ENCODE data around the gene PCF11. TPM values are rescaled to one million over a fixed set of nuclear protein-coding genes. Genes with fewer than 3 reads are reported as not detected.
"Not testable (repeated sequence)": the region's sequence is repeated elsewhere in the genome, so short reads cannot be mapped to it uniquely, and the experiment has no call there.

The PCF11 gene
- total RNA-seq, 1 experiment from 2014 or later: 41.9 TPM

GRCh38 chr11:83205608-83206185, 48.8 kb downstream of the PCF11 start:
- H3K36me3 ChIP-seq (ENCODE audit: control insufficient read depth in 1 of 2, insufficient read depth in 2 of 2, low read length in 2 of 2): no peaks in the 10 kb centered on the region
- H3K9ac ChIP-seq (ENCODE audit: low read length): no peak overlapping the region
- H3K4me1 ChIP-seq (ENCODE audit: control insufficient read depth in 1 of 2, insufficient read depth in 2 of 2, low read length in 2 of 2): no peaks in the 10 kb centered on the region
- intact Hi-C loops (cut with micrococcal nuclease): no loop called here
- POLR2A ChIA-PET: no interaction called here
- RAD21 ChIA-PET (ENCODE audit: low non-redundant PET in 1 of 2, low total read pairs in 2 of 2, uncharacterized antibody in 2 of 2, unreplicated experiment in 2 of 2): no interaction called here
- no TSS peak for BruUV-seq (replicated peaks)
- H3K27me3 ChIP-seq (ENCODE audit: insufficient read depth, low read length): no peaks in the 10 kb centered on the region
- no peak overlapping the region for H3K4me2 ChIP-seq (ENCODE audit: low read length)
- H3K79me2 ChIP-seq (ENCODE audit: insufficient read depth, low read length): no peaks in the 10 kb centered on the region
- no peaks in the 10 kb centered on the region for H3K9me3 ChIP-seq (ENCODE audit: control insufficient read depth in 1 of 2, insufficient read depth in 1 of 2, low read depth in 1 of 2, low read length in 2 of 2)
- no peak overlapping the region for H3K27ac ChIP-seq (ENCODE audit: low read depth, low read length)
- no peak for TF ChIP-seq RAD21 (IDR thresholded peaks at IDR 0.05; ENCODE audit: low read depth)
- DNase-seq (ENCODE audit: low read depth, low spot score) (no peak), ATAC-seq (no peak)
- H4K20me1 ChIP-seq (ENCODE audit: insufficient read depth): no peaks in the 10 kb centered on the region
- no peaks in the 10 kb centered on the region for H3K9me2 ChIP-seq (ENCODE audit: insufficient read depth)
- no peak overlapping the region for H3K4me3 ChIP-seq (replicated peaks in 1 of 2; ENCODE audit: low read depth in 1 of 2, low read length in 2 of 2)
- CTCF ChIA-PET: no interaction called here
- H2AFZ ChIP-seq (ENCODE audit: low read depth, low read length, poor library complexity, severe bottlenecking): no peak overlapping the region

GRCh38 chr11:83206221-83206620, 49.3 kb downstream of the PCF11 start:
- Histone ChIP-seq H4K20me1 (ENCODE audit: insufficient read depth) (no peaks in the 10 kb centered on the region), H3K9ac (ENCODE audit: low read length) (no peak overlapping the region), H3K27me3 (ENCODE audit: insufficient read depth, low read length) (no peaks in the 10 kb centered on the region), H3K4me3 (replicated peaks in 1 of 2; ENCODE audit: low read depth in 1 of 2, low read length in 2 of 2) (no peak overlapping the region), H3K9me2 (ENCODE audit: insufficient read depth) (no peaks in the 10 kb centered on the region), H3K79me2 (ENCODE audit: insufficient read depth, low read length) (no peaks in the 10 kb centered on the region), H3K9me3 (ENCODE audit: control insufficient read depth in 1 of 2, insufficient read depth in 1 of 2, low read depth in 1 of 2, low read length in 2 of 2) (no peaks in the 10 kb centered on the region), H2AFZ (ENCODE audit: low read depth, low read length, poor library complexity, severe bottlenecking) (no peak overlapping the region), H3K36me3 (ENCODE audit: control insufficient read depth in 1 of 2, insufficient read depth in 2 of 2, low read length in 2 of 2) (no peaks in the 10 kb centered on the region), H3K27ac (ENCODE audit: low read depth, low read length) (no peak overlapping the region), H3K4me1 (ENCODE audit: control insufficient read depth in 1 of 2, insufficient read depth in 2 of 2, low read length in 2 of 2) (no peaks in the 10 kb centered on the region), H3K4me2 (ENCODE audit: low read length) (no peak overlapping the region)
- ATAC-seq (no peak), DNase-seq (ENCODE audit: low read depth, low spot score) (no peak)
- ChIA-PET CTCF (no interaction called here), RAD21 (ENCODE audit: low non-redundant PET in 1 of 2, low total read pairs in 2 of 2, uncharacterized antibody in 2 of 2, unreplicated experiment in 2 of 2) (no interaction called here), POLR2A (no interaction called here)
- TF ChIP-seq JUND (IDR thresholded peaks at IDR 0.05): no peak
- TF ChIP-seq ZNF274 (IDR thresholded peaks at IDR 0.05; ENCODE audit: low read depth, low read length): no peak
- no peak for TF ChIP-seq ZBTB33 (IDR thresholded peaks at IDR 0.05; ENCODE audit: extremely low read depth, insufficient replicate concordance, low read length)
- no peak for TF ChIP-seq ELF1 (IDR thresholded peaks at IDR 0.05; ENCODE audit: borderline replicate concordance, low read depth)
- no peak for TF ChIP-seq EGR1 (IDR thresholded peaks at IDR 0.05; ENCODE audit: low read depth)
- TF ChIP-seq SRF (IDR thresholded peaks at IDR 0.05; ENCODE audit: low read depth): no peak
- TF ChIP-seq CTCF (IDR thresholded peaks at IDR 0.05 in 2 of 3, conservative IDR thresholded peaks at IDR 0.05 in 1 of 3; ENCODE audit: borderline replicate concordance in 1 of 3, insufficient read depth in 1 of 3, low read depth in 2 of 3, low read length in 2 of 3): no peak
- TF ChIP-seq CEBPB (IDR thresholded peaks at IDR 0.05; ENCODE audit: low read depth): no peak
- intact Hi-C loops (cut with micrococcal nuclease): no loop called here
- BruUV-seq (replicated peaks): no TSS peak

GRCh38 chr11:83206771-83207382, 49.9 kb downstream of the PCF11 start:
- DNase-seq (ENCODE audit: low read depth, low spot score); POLR2A ChIA-PET; H3K4me1 ChIP-seq (ENCODE audit: control insufficient read depth in 1 of 2, insufficient read depth in 2 of 2, low read length in 2 of 2); H4K20me1 ChIP-seq (ENCODE audit: insufficient read depth); H3K9ac ChIP-seq (ENCODE audit: low read length); H3K9me3 ChIP-seq (ENCODE audit: control insufficient read depth in 1 of 2, insufficient read depth in 1 of 2, low read depth in 1 of 2, low read length in 2 of 2); intact Hi-C loops (cut with micrococcal nuclease); H3K27ac ChIP-seq (ENCODE audit: low read depth, low read length); H3K79me2 ChIP-seq (ENCODE audit: insufficient read depth, low read length); BruUV-seq (replicated peaks); H3K27me3 ChIP-seq (ENCODE audit: insufficient read depth, low read length); H3K4me3 ChIP-seq (replicated peaks in 1 of 2; ENCODE audit: low read depth in 1 of 2, low read length in 2 of 2); H3K36me3 ChIP-seq (ENCODE audit: control insufficient read depth in 1 of 2, insufficient read depth in 2 of 2, low read length in 2 of 2); H3K9me2 ChIP-seq (ENCODE audit: insufficient read depth); RAD21 ChIA-PET (ENCODE audit: low non-redundant PET in 1 of 2, low total read pairs in 2 of 2, uncharacterized antibody in 2 of 2, unreplicated experiment in 2 of 2); H3K4me2 ChIP-seq (ENCODE audit: low read length); H2AFZ ChIP-seq (ENCODE audit: low read depth, low read length, poor library complexity, severe bottlenecking); ATAC-seq: not testable (repeated sequence)
- CTCF ChIA-PET: interaction anchor here (0.6 kb wide), 1 partner anchor 51 kb away, joined by 3 read pairs; no protein-coding TSS in a partner anchor

Data from HCT116 (cell line).